ENCODE data around the gene SLC9A1.

Gene SLC9A1

GRCh38 chr1:27150183-27150582 lies 4.7 kb downstream of the SLC9A1 start:
- DNase-seq, result no peak

- no peak for DNase-seq
Measured at GRCh38 chr1:27149762-27150113, 5.2 kb downstream of the SLC9A1 start.

- no peak for DNase-seq
Measured at GRCh38 chr1:27149084-27149761, 5.7 kb downstream of the SLC9A1 start.

- DNase-seq, result no peak
Measured at GRCh38 chr1:27148591-27148990, 6.3 kb downstream of the SLC9A1 start.

- DNase-seq, result no peak
Measured at GRCh38 chr1:27147842-27148518, 6.9 kb downstream of the SLC9A1 start.

- no peak for DNase-seq
Measured at GRCh38 chr1:27145934-27146354, 9.0 kb downstream of the SLC9A1 start.

GRCh38 chr1:27144920-27145661 lies 9.8 kb downstream of the SLC9A1 start:
- no peak for DNase-seq

GRCh38 chr1:27144049-27144748 lies 10.7 kb downstream of the SLC9A1 start:
- DNase-seq, result no peak

- no peak for DNase-seq
Measured at GRCh38 chr1:27143401-27143800, 11.5 kb downstream of the SLC9A1 start.

- no peak for DNase-seq
Measured at GRCh38 chr1:27142464-27142863, 12.5 kb downstream of the SLC9A1 start.

- DNase-seq, result no peak
Measured at GRCh38 chr1:27141266-27142003, 13.5 kb downstream of the SLC9A1 start.

- no peak for DNase-seq
Measured at GRCh38 chr1:27139980-27140379, 14.9 kb downstream of the SLC9A1 start.

GRCh38 chr1:27138927-27139326 lies 16.0 kb downstream of the SLC9A1 start:
- no peak for DNase-seq

- DNase-seq, result no peak
Measured at GRCh38 chr1:27138368-27138767, 16.6 kb downstream of the SLC9A1 start.

- DNase-seq, result no peak
Measured at GRCh38 chr1:27137544-27138075, 17.3 kb downstream of the SLC9A1 start.

- no peak for DNase-seq
Measured at GRCh38 chr1:27136998-27137542, 17.9 kb downstream of the SLC9A1 start.

GRCh38 chr1:27136236-27136551 lies 18.7 kb downstream of the SLC9A1 start:
- DNase-seq, result no peak

GRCh38 chr1:27135541-27136235 lies 19.2 kb downstream of the SLC9A1 start:
- no peak for DNase-seq

GRCh38 chr1:27133991-27134390 lies 20.9 kb downstream of the SLC9A1 start:
- no peak for DNase-seq

GRCh38 chr1:27133158-27133557 lies 21.8 kb downstream of the SLC9A1 start:
- no peak for DNase-seq

GRCh38 chr1:27132624-27133023 lies 22.3 kb downstream of the SLC9A1 start:
- DNase-seq, result no peak

GRCh38 chr1:27132147-27132546 lies 22.8 kb downstream of the SLC9A1 start:
- no peak for DNase-seq
